ENCODE data around the gene ATXN1L.

ATXN1L gene

DNA sequence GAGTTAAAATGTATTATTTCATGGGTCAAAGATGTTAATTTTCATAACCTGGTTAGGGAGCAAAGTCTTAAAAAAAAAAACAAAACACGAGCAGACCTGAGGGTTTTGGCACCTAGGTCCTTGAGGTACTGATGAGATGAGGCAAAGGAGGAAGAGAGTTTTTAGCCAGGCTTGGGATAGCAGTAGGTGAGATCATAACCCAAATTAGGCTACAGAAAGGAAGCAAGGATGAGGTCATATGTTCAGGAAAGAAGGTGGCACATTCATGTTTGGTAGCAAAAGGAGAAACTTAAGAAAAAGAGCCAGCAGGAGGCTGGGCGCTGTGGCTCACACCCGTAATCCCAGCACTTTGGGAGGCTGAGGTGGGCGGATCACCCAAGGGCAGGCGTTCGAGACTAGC lies 2.8 kb downstream of the ATXN1L start:
- H3K27ac ChIP-seq: no peak overlapping the region
- peaks cover 4% of the 10 kb centered on the region; the same call in 1 of the 2 replicates for H3K36me3 ChIP-seq (ENCODE audit: insufficient read depth)
- H2AFZ ChIP-seq (ENCODE audit: low read depth): no peak overlapping the region
- no peaks in the 10 kb centered on the region for H4K20me1 ChIP-seq (ENCODE audit: insufficient read depth)
- no peaks in the 10 kb centered on the region for H3K27me3 ChIP-seq (ENCODE audit: insufficient read depth, low read depth)
- H3K4me2 ChIP-seq: no peak overlapping the region
- no peak overlapping the region for H3K9ac ChIP-seq
- TF ChIP-seq, protein P1, sequence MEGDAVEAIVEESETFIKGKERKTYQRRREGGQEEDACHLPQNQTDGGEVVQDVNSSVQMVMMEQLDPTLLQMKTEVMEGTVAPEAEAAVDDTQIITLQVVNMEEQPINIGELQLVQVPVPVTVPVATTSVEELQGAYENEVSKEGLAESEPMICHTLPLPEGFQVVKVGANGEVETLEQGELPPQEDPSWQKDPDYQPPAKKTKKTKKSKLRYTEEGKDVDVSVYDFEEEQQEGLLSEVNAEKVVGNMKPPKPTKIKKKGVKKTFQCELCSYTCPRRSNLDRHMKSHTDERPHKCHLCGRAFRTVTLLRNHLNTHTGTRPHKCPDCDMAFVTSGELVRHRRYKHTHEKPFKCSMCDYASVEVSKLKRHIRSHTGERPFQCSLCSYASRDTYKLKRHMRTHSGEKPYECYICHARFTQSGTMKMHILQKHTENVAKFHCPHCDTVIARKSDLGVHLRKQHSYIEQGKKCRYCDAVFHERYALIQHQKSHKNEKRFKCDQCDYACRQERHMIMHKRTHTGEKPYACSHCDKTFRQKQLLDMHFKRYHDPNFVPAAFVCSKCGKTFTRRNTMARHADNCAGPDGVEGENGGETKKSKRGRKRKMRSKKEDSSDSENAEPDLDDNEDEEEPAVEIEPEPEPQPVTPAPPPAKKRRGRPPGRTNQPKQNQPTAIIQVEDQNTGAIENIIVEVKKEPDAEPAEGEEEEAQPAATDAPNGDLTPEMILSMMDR (conservative IDR thresholded peaks at IDR 0.05; ENCODE audit: low read depth, low read length): no peak
- peaks cover 38% of the 10 kb centered on the region for H3K4me1 ChIP-seq (ENCODE audit: low read depth, poor library complexity, severe bottlenecking)
- H3K4me3 ChIP-seq (IDR thresholded peaks at IDR 0.05; ENCODE audit: insufficient read depth, low read depth, low read length): no peak overlapping the region
- H3K79me2 ChIP-seq (ENCODE audit: insufficient read depth, low read depth): peaks cover 29% of the 10 kb centered on the region

DNA sequence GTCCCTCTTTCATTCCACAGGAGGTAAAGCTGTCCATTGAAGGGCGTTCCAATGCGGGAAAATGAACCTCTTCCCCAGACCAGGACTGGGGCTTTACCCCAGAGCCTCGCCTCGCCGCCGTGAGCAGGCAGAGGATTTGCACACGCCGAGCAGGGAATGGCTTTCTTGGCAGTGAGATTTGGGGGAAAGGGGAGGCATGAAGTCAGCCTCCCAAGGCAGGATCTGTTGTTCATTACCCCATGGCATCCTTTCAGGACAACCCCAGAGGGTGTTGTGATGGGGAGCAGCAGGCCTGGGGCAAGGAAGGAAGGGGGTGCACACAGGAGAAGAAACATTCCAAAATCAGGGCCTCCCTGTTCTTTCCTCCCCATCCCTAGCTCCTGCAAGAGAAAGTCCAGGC lies 6.0 kb downstream of the ATXN1L start:
- no peaks in the 10 kb centered on the region for H4K20me1 ChIP-seq (ENCODE audit: insufficient read depth)
- H3K9ac ChIP-seq: no peak overlapping the region
- peaks cover 38% of the 10 kb centered on the region for H3K4me1 ChIP-seq (ENCODE audit: low read depth, poor library complexity, severe bottlenecking)
- peaks cover 26% of the 10 kb centered on the region for H3K79me2 ChIP-seq (ENCODE audit: insufficient read depth, low read depth)
- H3K36me3 ChIP-seq (ENCODE audit: insufficient read depth): peaks cover 4% of the 10 kb centered on the region; the same call in 1 of the 2 replicates
- TF ChIP-seq, protein P1 (conservative IDR thresholded peaks at IDR 0.05; ENCODE audit: low read depth, low read length): no peak
- H3K27ac ChIP-seq: no peak overlapping the region
- H3K27me3 ChIP-seq (ENCODE audit: insufficient read depth, low read depth): no peaks in the 10 kb centered on the region
- no peak overlapping the region for H2AFZ ChIP-seq (ENCODE audit: low read depth)
- H3K4me2 ChIP-seq: no peak overlapping the region
- no peak overlapping the region for H3K4me3 ChIP-seq (IDR thresholded peaks at IDR 0.05; ENCODE audit: insufficient read depth, low read depth, low read length)

DNA sequence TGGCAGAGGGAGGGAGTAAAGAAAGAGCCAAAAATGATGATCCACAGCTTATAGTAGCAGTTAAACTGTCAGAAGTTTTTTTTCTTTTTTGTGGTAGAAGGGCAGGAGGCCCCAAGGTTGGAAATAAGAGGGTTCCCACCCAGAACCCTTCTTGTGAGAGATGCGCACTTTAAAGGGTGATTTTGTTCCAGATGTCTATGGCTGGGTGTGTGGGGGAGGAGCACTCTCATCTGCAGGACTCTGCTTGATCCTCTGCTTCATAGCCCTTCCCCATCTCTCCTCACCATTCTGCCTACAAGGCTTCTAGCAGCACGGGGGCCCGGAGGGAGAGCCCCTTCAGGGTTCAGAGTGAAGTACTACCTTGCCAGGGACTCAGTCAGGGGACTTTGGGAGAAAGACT lies 6.4 kb downstream of the ATXN1L start:
- no peak overlapping the region for H2AFZ ChIP-seq (ENCODE audit: low read depth)
- no peak overlapping the region for H3K4me2 ChIP-seq
- peaks cover 35% of the 10 kb centered on the region for H3K4me1 ChIP-seq (ENCODE audit: low read depth, poor library complexity, severe bottlenecking)
- H3K36me3 ChIP-seq (ENCODE audit: insufficient read depth): peaks cover 4% of the 10 kb centered on the region; the same call in 1 of the 2 replicates
- H3K79me2 ChIP-seq (ENCODE audit: insufficient read depth, low read depth): peaks cover 22% of the 10 kb centered on the region
- no peak overlapping the region for H3K9ac ChIP-seq
- no peaks in the 10 kb centered on the region for H4K20me1 ChIP-seq (ENCODE audit: insufficient read depth)
- no peak overlapping the region for H3K4me3 ChIP-seq (IDR thresholded peaks at IDR 0.05; ENCODE audit: insufficient read depth, low read depth, low read length)
- TF ChIP-seq, protein P1 (conservative IDR thresholded peaks at IDR 0.05; ENCODE audit: low read depth, low read length): no peak
- no peak overlapping the region for H3K27ac ChIP-seq
- no peaks in the 10 kb centered on the region for H3K27me3 ChIP-seq (ENCODE audit: insufficient read depth, low read depth)

DNA sequence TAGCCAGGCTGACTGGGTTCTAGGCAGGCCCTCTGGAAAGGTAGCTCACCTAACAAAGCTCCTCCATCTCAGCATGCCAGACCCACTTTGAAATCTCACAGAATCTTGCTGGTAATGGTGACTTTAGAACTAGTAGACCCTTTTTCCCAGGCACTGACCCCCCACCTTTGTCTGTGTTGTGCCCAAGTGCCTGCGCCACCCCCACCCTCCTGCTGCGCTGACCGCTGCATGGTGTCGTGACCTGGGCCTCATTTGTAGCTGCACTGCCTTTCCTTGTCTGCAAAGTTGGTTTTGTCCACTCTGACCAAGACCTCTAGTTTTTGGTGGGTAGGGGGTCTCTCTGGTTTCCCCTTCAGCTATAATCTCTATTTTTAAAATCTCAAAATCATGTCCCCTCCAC lies 6.8 kb downstream of the ATXN1L start:
- no peaks in the 10 kb centered on the region for H3K27me3 ChIP-seq (ENCODE audit: insufficient read depth, low read depth)
- no peak overlapping the region for H2AFZ ChIP-seq (ENCODE audit: low read depth)
- H3K27ac ChIP-seq: no peak overlapping the region
- H3K4me2 ChIP-seq: peak overlapping the region; percentile 42; the same call in 1 of the 2 replicates
- no peak overlapping the region for H3K4me3 ChIP-seq (IDR thresholded peaks at IDR 0.05; ENCODE audit: insufficient read depth, low read depth, low read length)
- no peak overlapping the region for H3K9ac ChIP-seq
- no peaks in the 10 kb centered on the region for H4K20me1 ChIP-seq (ENCODE audit: insufficient read depth)
- peaks cover 31% of the 10 kb centered on the region for H3K4me1 ChIP-seq (ENCODE audit: low read depth, poor library complexity, severe bottlenecking)
- TF ChIP-seq, protein P1 (conservative IDR thresholded peaks at IDR 0.05; ENCODE audit: low read depth, low read length): no peak
- H3K79me2 ChIP-seq (ENCODE audit: insufficient read depth, low read depth): peaks cover 18% of the 10 kb centered on the region
- peaks cover 4% of the 10 kb centered on the region; the same call in 1 of the 2 replicates for H3K36me3 ChIP-seq (ENCODE audit: insufficient read depth)

Data from KMS-11 (cell line).